H9 (cell line): ENCODE data around the gene LATS2. TPM values are rescaled to one million over a fixed set of nuclear protein-coding genes. Genes with fewer than 3 reads are reported as not detected.

Experiments used
- DNase-seq: peaks from one replicate; pipeline ENCODE4 v3.0.0-alpha.2; 2017
- H2AFZ ChIP-seq: one replicate; pipeline ENCODE4 v1.6.1; 2013; ENCODE audit warnings: mild to moderate bottlenecking, low read length, control low read depth, moderate library complexity
- H2AK5ac ChIP-seq: 2 replicates; pipeline ENCODE4 v1.6.1; 2013; ENCODE audit warnings: low read length, control low read depth, mixed read lengths; ENCODE audit not compliant: insufficient read length
- H2BK120ac ChIP-seq: one replicate; pipeline ENCODE4 v1.6.1; 2013; ENCODE audit warnings: low read depth, mild to moderate bottlenecking, low read length, control low read depth, inconsistent platforms; ENCODE audit not compliant: poor library complexity, severe bottlenecking
- H2BK12ac ChIP-seq: 2 replicates; pipeline ENCODE4 v1.6.1; 2013; ENCODE audit warnings: low read length, control low read depth, mixed read lengths, low read depth; ENCODE audit not compliant: insufficient read length
- H2BK15ac ChIP-seq: 2 replicates; pipeline ENCODE4 v1.6.1; 2013; ENCODE audit warnings: low read depth, low read length, control low read depth
- H2BK20ac ChIP-seq: one replicate; pipeline ENCODE4 v1.6.1; 2013; ENCODE audit warnings: low read depth, mild to moderate bottlenecking, low read length, control low read depth, inconsistent platforms; ENCODE audit not compliant: poor library complexity, severe bottlenecking
- H2BK5ac ChIP-seq: 2 replicates; pipeline ENCODE4 v1.6.1; 2013; ENCODE audit warnings: low read length, control low read depth, mixed read lengths; ENCODE audit not compliant: insufficient read length
- H3K14ac ChIP-seq: 2 replicates; pipeline ENCODE4 v1.6.1; 2013; ENCODE audit warnings: low read length, control low read depth; ENCODE audit not compliant: insufficient read depth
- H3K18ac ChIP-seq: 2 replicates; pipeline ENCODE4 v1.6.1; 2013; ENCODE audit warnings: low read depth, mild to moderate bottlenecking, mixed read lengths, low read length, control low read depth; ENCODE audit not compliant: insufficient read length
- H3K23ac ChIP-seq: 2 replicates; pipeline ENCODE4 v1.6.1; 2013; ENCODE audit warnings: low read length, control low read depth, mixed read lengths, low read depth; ENCODE audit not compliant: insufficient read length
- H3K23me2 ChIP-seq: 2 replicates; pipeline ENCODE4 v1.6.1; 2013; ENCODE audit warnings: low read depth, mild to moderate bottlenecking, mixed read lengths, low read length, control low read depth; ENCODE audit not compliant: insufficient read length, poor library complexity, severe bottlenecking
- H3K27ac ChIP-seq: 2 replicates; pipeline ENCODE4 v1.5.1; 2013; ENCODE audit warnings: low read length, control low read depth, mixed read lengths, low read depth; ENCODE audit not compliant: insufficient read length
- H3K27me3 ChIP-seq: 2 replicates; pipeline ENCODE4 v1.6.1; 2013; ENCODE audit warnings: low read length, control low read depth, inconsistent platforms; ENCODE audit not compliant: insufficient read depth
- H3K4ac ChIP-seq: 2 replicates; pipeline ENCODE4 v1.6.1; 2013; ENCODE audit warnings: low read depth, mild to moderate bottlenecking, control low read depth, inconsistent platforms, low read length, moderate library complexity
- H3K4me1 ChIP-seq: 2 replicates; pipeline ENCODE4 v1.6.1; 2013; ENCODE audit warnings: low read length, control low read depth, inconsistent platforms; ENCODE audit not compliant: insufficient read depth
- H3K4me2 ChIP-seq: 2 replicates; pipeline ENCODE4 v1.6.1; 2013; ENCODE audit warnings: low read length, control low read depth, mixed read lengths; ENCODE audit not compliant: insufficient read length, insufficient read depth
- H3K56ac ChIP-seq: 2 replicates; pipeline ENCODE4 v1.6.1; 2013; ENCODE audit warnings: low read depth, mild to moderate bottlenecking, mixed read lengths, low read length, control low read depth; ENCODE audit not compliant: insufficient read length
- H3K79me1 ChIP-seq: 2 replicates; pipeline ENCODE4 v1.6.1; 2013; ENCODE audit warnings: low read depth, mild to moderate bottlenecking, moderate library complexity, low read length, control low read depth, inconsistent platforms; ENCODE audit not compliant: insufficient read depth, poor library complexity, severe bottlenecking
- H3K79me2 ChIP-seq: 2 replicates; pipeline ENCODE4 v1.6.1; 2013; ENCODE audit warnings: low read length, control low read depth, inconsistent platforms; ENCODE audit not compliant: insufficient read depth
- H3K9ac ChIP-seq: 2 replicates; pipeline ENCODE4 v1.6.1; 2013; ENCODE audit warnings: low read length, control low read depth, mixed read lengths; ENCODE audit not compliant: insufficient read length; ENCODE audit errors: extremely low read depth
- H3K9me3 ChIP-seq: one replicate; pipeline ENCODE4 v1.6.1; 2013; ENCODE audit warnings: low read depth, low read length, inconsistent platforms; ENCODE audit not compliant: control insufficient read depth
- H3T11ph ChIP-seq: one replicate; pipeline ENCODE4 v1.6.1; 2013; ENCODE audit warnings: mild to moderate bottlenecking, low read length, control low read depth, inconsistent platforms
- H4K20me1 ChIP-seq: one replicate; pipeline ENCODE4 v1.6.1; 2013; ENCODE audit not compliant: control insufficient read depth, insufficient read length, insufficient read depth
- H4K5ac ChIP-seq: 2 replicates; pipeline ENCODE4 v1.6.1; 2013; ENCODE audit warnings: low read depth, mild to moderate bottlenecking, mixed read lengths, low read length, control low read depth; ENCODE audit not compliant: insufficient read length
- H4K8ac ChIP-seq: replicated peaks from 2 replicates; pipeline ENCODE4 v1.6.1; 2013; ENCODE audit warnings: low read length, control low read depth, mixed read lengths, low read depth; ENCODE audit not compliant: insufficient read length
- H4K91ac ChIP-seq: 2 replicates; pipeline ENCODE4 v1.6.1; 2013; ENCODE audit warnings: low read depth, mild to moderate bottlenecking, moderate library complexity, mixed read lengths, low read length, control low read depth; ENCODE audit not compliant: insufficient read length
- H3K27ac Mint-ChIP-seq, 3 experiments: 2 replicates in 2 of 3; 3 replicates in 1 of 3; pipeline ENCODE4 v1.8.0; 2020 to 2021; ENCODE audit warnings: mixed read lengths in 3 of 3, mild to moderate bottlenecking in 1 of 3, moderate library complexity in 1 of 3
- H3K27me3 Mint-ChIP-seq: 2 replicates; pipeline ENCODE4 v1.8.0; 2021; ENCODE audit warnings: low read depth, mild to moderate bottlenecking, moderate library complexity, mixed read lengths
- H3K36me3 Mint-ChIP-seq, 3 experiments: 2 replicates in 2 of 3; 3 replicates in 1 of 3; pipeline ENCODE4 v1.8.0; 2020 to 2021; ENCODE audit warnings: low read depth in 3 of 3, mixed read lengths in 3 of 3; ENCODE audit not compliant: insufficient read depth in 1 of 3
- H3K4me1 Mint-ChIP-seq, 2 experiments: 2 replicates each; pipeline ENCODE4 v1.8.0; 2020; ENCODE audit warnings: mixed read lengths in 2 of 2
- H3K4me3 Mint-ChIP-seq, 2 experiments: 2 replicates in 1 of 2; 3 replicates in 1 of 2; pipeline ENCODE4 v1.8.0; 2020 to 2021; ENCODE audit warnings: mild to moderate bottlenecking in 2 of 2, mixed read lengths in 2 of 2, moderate library complexity in 1 of 2
- H3K9me3 Mint-ChIP-seq, 2 experiments: 2 replicates in 1 of 2; 3 replicates in 1 of 2; pipeline ENCODE4 v1.8.0; 2020; ENCODE audit warnings: mild to moderate bottlenecking in 2 of 2, mixed read lengths in 2 of 2, moderate library complexity in 1 of 2
- CTCF ChIP-seq: fragments of 200-600 bp; sonication (generic); conservative IDR thresholded peaks from 3 replicates; pipeline ENCODE4 v1.8.0; 2021; ENCODE audit warnings: antibody characterized with exemption, mild to moderate bottlenecking
- WGBS: extraction: QIAGEN DNeasy Blood & Tissue Kit; methylation state at CpG from one replicate; pipeline ENCODE4 v1.1.7; 2013; ENCODE audit warnings: missing lambda C conversion rate, low lambda C conversion rate, mixed read lengths; ENCODE audit not compliant: insufficient read length; ENCODE audit errors: extremely low coverage; 5-methylcytosine and 5-hydroxymethylcytosine counted together
- total RNA-seq: library from RNA; stranded (reverse); gene quantifications from 2 replicates; pipeline ENCODE4 v1.2.1, GENCODE V29; 2021

LATS2 gene
- total RNA-seq, 1 experiment from 2014 or later = 20.0 TPM

DNA sequence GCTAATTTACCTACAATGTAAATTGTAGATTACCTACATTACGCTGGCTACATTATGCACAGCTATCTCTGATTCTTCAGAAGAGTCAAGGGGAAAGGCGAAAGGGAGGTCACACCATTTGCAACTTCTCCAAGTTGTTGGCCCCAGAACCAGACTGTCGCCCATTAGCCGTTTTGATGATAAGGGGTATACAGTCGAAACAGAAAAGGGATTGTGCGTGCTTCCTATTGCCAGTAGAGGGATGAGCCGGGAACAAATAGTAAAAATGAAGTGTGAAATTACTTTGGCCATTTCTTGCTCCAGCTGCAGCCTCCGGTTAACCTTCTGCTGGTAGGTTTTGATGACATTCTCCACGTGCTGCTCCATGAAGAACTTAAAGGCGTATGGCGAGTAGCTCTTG is 73.8 kb downstream of the LATS2 start:
- Histone ChIP-seq H3K79me2 (no peaks in the 10 kb centered on the region), H4K5ac (no peak overlapping the region), H2BK20ac (no peak overlapping the region), H2BK15ac (no peak overlapping the region), H3K23me2 (no peaks in the 10 kb centered on the region), H3K56ac (no peak overlapping the region), H3K18ac (no peak overlapping the region), H3K4me1 (no peaks in the 10 kb centered on the region), H3K9me3 (no peaks in the 10 kb centered on the region), H3K4me2 (no peak overlapping the region), H2AFZ (no peak overlapping the region), H2AK5ac (no peak overlapping the region), H2BK120ac (no peak overlapping the region), H3K27ac (no peak overlapping the region), H3K79me1 (peaks cover 3% of the 10 kb centered on the region), H3T11ph (no peak overlapping the region), H4K20me1 (no peaks in the 10 kb centered on the region), H4K8ac (no peak overlapping the region), H4K91ac (no peak overlapping the region), H2BK5ac (no peak overlapping the region), H3K9ac (no peak overlapping the region), H2BK12ac (no peak overlapping the region), H3K14ac (no peak overlapping the region), H3K4ac (no peak overlapping the region), H3K23ac (no peak overlapping the region), H3K27me3 (no peaks in the 10 kb centered on the region)
- Mint-ChIP-seq H3K27ac (no peak overlapping the region; a peak in 1 of 7 replicates), H3K4me3 (no peak overlapping the region), H3K4me1 (no peaks in the 10 kb centered on the region), H3K27me3 (no peaks in the 10 kb centered on the region), H3K36me3 (peaks cover 30 to 75% (median 70%) of the 10 kb centered on the region in 3 experiments), H3K9me3 (no peaks in the 10 kb centered on the region)
- no peak for DNase-seq
- no peak for TF ChIP-seq CTCF
- no CpG with 5 or more reads among the region's 11 CpGs for WGBS
